IPS-18c (cell line): Measurements from ENCODE around the gene GRIA1.

ENCODE experiments used
- H3K4me3 ChIP-seq: 2 replicates; pipeline ENCODE4 v1.7.0; 2013; ENCODE audit warnings: low read depth, mild to moderate bottlenecking, low read length, moderate library complexity; ENCODE audit not compliant: insufficient read depth
- H3K9me3 ChIP-seq: one replicate; pipeline ENCODE4 v1.6.1; 2013; ENCODE audit warnings: mild to moderate bottlenecking, low read length, moderate library complexity; ENCODE audit not compliant: control insufficient read depth, insufficient read depth

GRIA1 gene

GRCh38 chr5:153530357-153531143 is 40.1 kb downstream of the GRIA1 start:
- H3K4me3 ChIP-seq: no peak overlapping the region
- H3K9me3 ChIP-seq: no peaks in the 10 kb centered on the region

- Histone ChIP-seq H3K4me3 (no peak overlapping the region), H3K9me3 (no peaks in the 10 kb centered on the region)
Observed at GRCh38 chr5:153533546-153533945, 43.1 kb downstream of the GRIA1 start.

DNA sequence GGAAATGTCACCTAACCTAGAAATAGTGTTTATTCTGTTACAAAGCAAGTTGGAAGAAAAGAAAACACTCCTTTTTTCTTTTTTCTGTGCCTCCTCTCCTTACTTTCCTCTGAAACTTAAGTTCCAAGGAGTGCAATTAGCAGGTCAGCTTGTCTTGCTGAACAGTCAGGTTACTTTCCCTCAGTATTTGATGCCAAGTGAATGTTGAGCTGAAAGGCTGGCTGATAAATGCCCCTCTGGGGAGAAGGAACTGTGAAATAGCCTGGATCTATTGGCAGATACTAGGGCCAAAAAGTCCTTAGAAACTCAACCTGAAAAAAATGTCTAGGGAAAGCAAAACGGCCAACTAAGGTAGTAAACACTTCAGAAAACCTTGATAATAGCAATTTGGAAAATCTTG is 43.6 kb downstream of the GRIA1 start:
- no peaks in the 10 kb centered on the region for H3K9me3 ChIP-seq
- no peak overlapping the region for H3K4me3 ChIP-seq

GRCh38 chr5:153537207-153537606 is 46.7 kb downstream of the GRIA1 start:
- no peak overlapping the region for H3K4me3 ChIP-seq
- H3K9me3 ChIP-seq: no peaks in the 10 kb centered on the region

GRCh38 chr5:153539983-153540382 is 49.5 kb downstream of the GRIA1 start:
- H3K9me3 ChIP-seq: no peaks in the 10 kb centered on the region

GRCh38 chr5:153542536-153542935 is 52.1 kb downstream of the GRIA1 start:
- no peak overlapping the region for H3K4me3 ChIP-seq
- no peaks in the 10 kb centered on the region for H3K9me3 ChIP-seq

More at GRCh38 chr5:153539983-153540382, 49.5 kb downstream of the GRIA1 start:
- H3K4me3 ChIP-seq: no peak overlapping the region

- no peak overlapping the region for H3K4me3 ChIP-seq
- no peaks in the 10 kb centered on the region for H3K9me3 ChIP-seq
Observed at GRCh38 chr5:153543288-153543687, 52.8 kb downstream of the GRIA1 start.

DNA sequence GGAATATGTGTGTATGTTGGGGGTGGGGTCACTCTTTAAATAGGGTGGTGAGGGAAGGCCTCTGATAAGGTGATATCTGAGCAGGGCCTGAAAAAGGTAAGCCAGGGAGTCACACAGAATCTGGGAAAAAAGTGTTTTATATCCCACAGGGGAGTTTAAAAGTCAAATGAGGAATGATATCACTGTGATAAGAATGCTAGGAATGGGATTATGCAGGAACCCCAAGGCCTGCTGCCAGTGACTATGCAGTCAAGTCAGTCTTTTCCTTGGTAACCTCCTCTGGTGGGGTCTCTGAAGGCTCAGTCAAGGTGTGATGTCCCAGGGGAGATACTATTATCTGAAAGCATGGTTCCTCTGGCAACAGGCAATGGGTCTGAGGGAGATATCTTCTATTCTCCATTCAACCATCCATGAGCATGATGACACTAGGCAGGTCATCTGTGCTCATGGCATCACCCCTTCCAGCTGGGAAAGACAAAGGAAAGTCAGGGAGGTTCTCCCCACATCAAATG is 53.5 kb downstream of the GRIA1 start:
- H3K4me3 ChIP-seq: no peak overlapping the region
- no peaks in the 10 kb centered on the region for H3K9me3 ChIP-seq

DNA sequence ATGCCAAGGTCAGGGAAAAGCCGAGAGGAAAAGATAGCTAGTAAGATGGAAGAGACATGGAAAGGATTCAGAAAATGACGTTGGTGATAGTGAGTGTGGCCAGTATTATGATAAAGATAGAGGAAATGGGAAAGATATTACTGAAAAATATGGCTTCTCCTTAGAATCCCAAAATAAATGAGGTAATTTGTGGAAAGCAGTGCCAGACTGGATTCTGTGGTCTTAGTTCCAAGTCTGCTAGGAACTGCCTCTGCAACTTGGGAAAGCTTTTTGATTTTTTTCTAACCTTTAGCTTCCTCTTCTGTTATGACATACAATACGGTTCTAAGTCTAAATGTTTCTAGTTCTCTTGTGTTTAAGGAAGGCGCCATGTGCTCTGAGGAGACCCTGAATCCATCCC is 54.2 kb downstream of the GRIA1 start:
- Histone ChIP-seq H3K9me3 (no peaks in the 10 kb centered on the region), H3K4me3 (no peak overlapping the region)

DNA sequence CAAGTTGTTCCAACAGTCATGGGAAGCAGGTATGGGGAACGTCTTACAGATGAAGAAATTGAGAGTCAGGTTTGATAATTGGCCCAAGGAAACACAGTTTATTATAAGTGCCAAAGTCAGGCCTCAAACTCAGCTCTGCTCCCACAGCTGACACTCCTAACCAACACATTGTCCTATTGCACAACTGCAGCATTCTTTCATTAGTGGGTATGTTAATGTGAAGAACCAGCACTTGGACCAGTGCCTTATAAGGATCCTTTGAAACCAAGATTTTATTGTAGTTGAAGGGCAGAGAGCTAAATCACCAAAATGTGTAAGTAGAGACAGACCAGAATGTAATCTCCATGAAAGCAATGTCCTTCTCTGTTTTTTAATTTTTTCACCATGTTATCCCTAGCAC is 56.1 kb downstream of the GRIA1 start:
- Histone ChIP-seq H3K4me3 (no peak overlapping the region), H3K9me3 (no peaks in the 10 kb centered on the region)

- no peaks in the 10 kb centered on the region for H3K9me3 ChIP-seq
- H3K4me3 ChIP-seq: no peak overlapping the region
Observed at GRCh38 chr5:153551537-153552079, 61.1 kb downstream of the GRIA1 start.

- Histone ChIP-seq H3K9me3 (no peaks in the 10 kb centered on the region), H3K4me3 (no peak overlapping the region)
Observed at GRCh38 chr5:153552886-153553285, 62.4 kb downstream of the GRIA1 start.

DNA sequence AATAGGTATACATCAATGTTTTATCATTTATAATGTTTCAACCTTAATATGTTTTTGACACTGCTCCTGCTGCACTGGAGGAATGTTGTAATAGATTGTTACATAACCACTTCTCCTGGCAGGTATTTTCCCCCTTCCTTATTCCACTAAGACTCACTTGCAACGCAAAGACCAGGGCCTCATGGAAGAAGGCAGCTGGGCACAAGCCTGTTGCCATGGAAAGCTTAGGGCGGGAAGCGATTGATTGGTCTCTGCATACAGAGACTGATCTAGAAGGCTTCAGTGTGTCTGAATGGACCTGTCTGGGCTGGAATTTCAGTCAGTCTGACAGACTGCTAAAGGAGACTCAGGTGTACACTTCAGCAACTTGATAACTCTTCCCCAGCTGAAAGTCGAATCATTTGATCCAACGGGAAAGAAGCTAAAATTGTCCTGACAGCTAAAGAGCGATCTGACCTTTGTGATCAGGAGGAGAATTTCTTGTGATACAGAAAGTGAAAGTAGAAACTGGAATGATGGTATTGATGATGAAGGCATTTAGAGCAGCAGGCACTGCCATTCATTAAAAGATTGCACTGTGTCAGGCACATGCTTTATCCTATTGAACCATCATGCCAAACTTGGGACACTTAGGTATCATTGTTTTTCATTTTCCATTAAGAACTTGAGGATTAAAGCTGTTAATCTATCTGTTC is 65.1 kb downstream of the GRIA1 start:
- no peak overlapping the region for H3K4me3 ChIP-seq
- no peaks in the 10 kb centered on the region for H3K9me3 ChIP-seq

DNA sequence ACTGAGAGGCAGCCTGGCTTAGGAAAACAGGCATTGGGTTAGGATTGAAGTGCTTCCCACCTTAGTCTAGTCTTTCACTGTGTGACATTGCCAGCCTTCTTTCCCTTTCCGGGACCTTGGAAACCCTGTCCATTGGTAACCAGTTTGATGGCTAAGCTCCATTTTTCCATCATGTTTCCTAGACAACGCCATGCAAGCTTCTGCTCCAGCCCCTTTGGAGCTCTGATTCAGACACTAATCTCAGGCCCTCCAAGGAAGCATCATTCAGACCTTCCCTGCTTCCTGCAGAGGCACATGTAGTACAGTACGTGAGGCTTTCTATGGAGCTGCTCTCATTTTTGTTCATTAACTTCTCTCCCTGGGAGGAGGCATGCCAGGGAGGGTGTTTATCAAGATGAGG is 68.5 kb downstream of the GRIA1 start:
- no peak overlapping the region for H3K4me3 ChIP-seq
- H3K9me3 ChIP-seq: no peaks in the 10 kb centered on the region

DNA sequence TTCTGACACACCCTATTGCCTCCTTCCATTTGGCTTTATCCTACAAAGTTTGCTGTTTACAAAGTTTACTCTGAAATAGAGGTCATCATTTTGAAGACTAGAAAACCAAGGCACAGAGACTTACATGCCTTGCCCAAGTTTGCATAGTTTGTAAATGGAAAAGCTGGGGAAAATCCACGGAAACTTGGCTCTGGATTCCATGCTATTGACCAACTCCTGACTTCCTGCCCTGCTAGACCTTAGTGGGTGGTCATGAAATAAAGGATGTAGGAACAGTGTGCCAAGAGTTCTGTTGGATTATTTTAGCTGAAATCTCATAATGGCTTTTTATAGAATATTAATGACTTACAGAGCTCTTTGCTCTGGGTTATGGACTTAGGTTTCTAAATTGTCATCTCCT is 69.5 kb downstream of the GRIA1 start:
- Histone ChIP-seq H3K9me3 (no peaks in the 10 kb centered on the region), H3K4me3 (no peak overlapping the region)

GRCh38 chr5:153562189-153562588 is 71.7 kb downstream of the GRIA1 start:
- Histone ChIP-seq H3K4me3 (no peak overlapping the region), H3K9me3 (no peaks in the 10 kb centered on the region)

DNA sequence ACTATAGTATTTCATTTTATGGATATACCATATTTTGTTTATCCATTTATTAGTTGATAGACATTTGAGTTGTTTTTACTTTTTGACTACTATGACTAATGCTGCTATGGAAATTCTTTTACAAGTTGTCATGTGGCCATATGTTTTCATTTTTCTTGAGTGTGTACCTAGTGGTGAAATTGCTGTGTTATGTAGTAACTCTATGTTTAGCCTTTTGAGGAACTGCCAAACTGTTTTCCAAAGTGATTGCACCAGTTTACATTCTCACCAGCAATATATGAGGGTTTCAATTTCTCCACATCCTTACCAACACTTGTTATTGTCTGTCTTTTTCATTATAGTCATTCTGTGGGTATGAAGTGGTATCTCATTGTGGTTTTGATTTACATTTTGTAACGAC is 75.4 kb downstream of the GRIA1 start:
- Histone ChIP-seq H3K4me3 (no peak overlapping the region), H3K9me3 (no peaks in the 10 kb centered on the region)

- no peak overlapping the region for H3K4me3 ChIP-seq
- no peaks in the 10 kb centered on the region for H3K9me3 ChIP-seq
Observed at GRCh38 chr5:153569036-153569435, 78.6 kb downstream of the GRIA1 start.
